GOT3 (cell line): Measurements from ENCODE around the gene RRAGC.
"Not testable (repeated sequence)": the region's sequence is repeated elsewhere in the genome, so short reads cannot be mapped to it uniquely, and the experiment has no call there.

Source experiments
- DNase-seq: peaks from one replicate; lab custom pipeline; 2025; ENCODE audit warnings: mixed read lengths; lab: John Stamatoyannopoulos, UW

RRAGC gene

GRCh38 chr1:38858833-38859560 is 575 bp downstream of the RRAGC start:
- no peak for DNase-seq

- no peak for DNase-seq
These were observed 6.8 kb downstream of the RRAGC start for GRCh38 chr1:38852780-38853179.

GRCh38 chr1:38848071-38848470 is 11.5 kb downstream of the RRAGC start:
- DNase-seq = no peak

GRCh38 chr1:38846210-38846609 is 13.4 kb downstream of the RRAGC start:
- no peak for DNase-seq

GRCh38 chr1:38845088-38845487 is 14.5 kb downstream of the RRAGC start:
- DNase-seq = not testable (repeated sequence)

- no peak for DNase-seq
These were observed 19.3 kb downstream of the RRAGC start for GRCh38 chr1:38840281-38840680.

GRCh38 chr1:38839363-38839762 is 20.2 kb downstream of the RRAGC start:
- DNase-seq = no peak

- DNase-seq = not testable (repeated sequence)
These were observed 23.3 kb downstream of the RRAGC start for GRCh38 chr1:38836316-38836715.

- DNase-seq = no peak
These were observed 24.4 kb downstream of the RRAGC start for GRCh38 chr1:38834937-38835827.

- DNase-seq = no peak
These were observed 25.3 kb downstream of the RRAGC start for GRCh38 chr1:38834221-38834782.

GRCh38 chr1:38833146-38833545 is 26.4 kb downstream of the RRAGC start:
- DNase-seq = no peak

- no peak for DNase-seq
These were observed 27.2 kb downstream of the RRAGC start for GRCh38 chr1:38832370-38832734.

GRCh38 chr1:38831731-38832369 is 27.7 kb downstream of the RRAGC start:
- DNase-seq = no peak

GRCh38 chr1:38829368-38829767 is 30.2 kb downstream of the RRAGC start:
- no peak for DNase-seq

- DNase-seq = no peak
These were observed 32.3 kb downstream of the RRAGC start for GRCh38 chr1:38827318-38827717.

- no peak for DNase-seq
These were observed 32.7 kb downstream of the RRAGC start for GRCh38 chr1:38826886-38827285.

GRCh38 chr1:38826262-38826661 is 33.3 kb downstream of the RRAGC start:
- DNase-seq = no peak

GRCh38 chr1:38820860-38821259 is 38.7 kb downstream of the RRAGC start:
- DNase-seq = no peak

- no peak for DNase-seq
These were observed 40.1 kb downstream of the RRAGC start for GRCh38 chr1:38819516-38819915.

- DNase-seq = no peak
These were observed 40.5 kb downstream of the RRAGC start for GRCh38 chr1:38819040-38819439.

GRCh38 chr1:38818175-38818976 is 41.2 kb downstream of the RRAGC start:
- DNase-seq = no peak
